ENCODE measurements around the gene ACOXL.

ACOXL gene

GRCh38 chr2:110980339-110981062 is 248.1 kb downstream of the ACOXL start:
- no peak for DNase-seq

DNA sequence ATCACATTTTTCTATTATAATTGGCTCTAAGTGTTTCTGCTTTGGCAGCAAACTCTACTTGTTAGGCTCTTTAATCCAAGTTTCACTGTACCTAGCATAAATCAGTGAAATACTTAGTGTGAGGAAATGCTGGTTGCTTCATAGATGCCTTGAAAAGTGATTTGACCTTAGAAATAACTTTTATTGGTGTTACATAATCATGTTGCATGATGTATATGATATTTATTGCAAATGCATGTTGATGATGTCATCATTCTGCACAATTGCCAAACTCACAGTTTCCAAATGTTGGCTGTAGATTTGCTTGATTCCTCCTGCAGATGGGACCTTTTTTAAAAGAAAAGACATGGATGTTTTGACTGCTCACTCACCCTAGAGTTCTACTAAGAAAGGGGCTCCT is 250.8 kb downstream of the ACOXL start:
- peak; percentile 2 for DNase-seq

GRCh38 chr2:110984694-110985490 is 252.5 kb downstream of the ACOXL start:
- DNase-seq = no peak

- no peak for DNase-seq
These were observed 258.1 kb downstream of the ACOXL start for GRCh38 chr2:110990440-110990839.

DNA sequence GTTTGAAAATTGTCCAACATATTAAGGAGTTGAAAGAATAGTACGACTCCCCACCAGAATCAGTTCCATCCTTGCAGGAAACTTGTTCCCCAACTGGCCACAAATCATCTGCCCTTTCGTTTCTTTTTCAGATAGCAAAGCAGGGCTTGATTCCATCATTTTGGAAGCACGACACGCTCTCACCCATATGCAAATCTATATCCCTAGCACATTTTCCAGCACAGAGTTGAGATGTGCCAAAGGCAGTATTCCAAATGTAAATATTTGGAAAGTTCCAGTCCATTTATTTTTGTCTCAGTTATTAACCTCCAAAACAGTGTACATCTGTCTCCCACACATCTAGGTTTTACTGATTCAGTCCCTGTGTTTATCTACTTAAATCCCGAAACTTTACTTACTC is 259.5 kb downstream of the ACOXL start:
- DNase-seq = no peak

DNA sequence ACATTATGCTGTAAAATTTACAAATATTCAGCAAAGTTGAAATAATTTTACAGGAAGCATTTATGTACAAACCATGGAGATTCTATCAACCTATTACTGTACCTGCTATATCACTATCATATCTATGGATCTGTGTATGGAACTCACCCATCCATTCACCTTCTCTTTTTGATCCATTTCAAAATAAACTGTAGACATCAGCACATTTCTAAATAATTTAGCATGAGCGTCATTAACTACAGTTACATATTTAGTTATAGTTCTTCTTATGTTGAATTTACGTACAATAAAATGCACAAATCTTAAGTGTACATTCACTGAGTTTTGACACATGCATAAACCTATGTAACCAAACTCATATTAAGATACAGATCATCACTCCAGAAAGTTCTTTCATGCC is 260.5 kb downstream of the ACOXL start:
- DNase-seq = no peak

DNA sequence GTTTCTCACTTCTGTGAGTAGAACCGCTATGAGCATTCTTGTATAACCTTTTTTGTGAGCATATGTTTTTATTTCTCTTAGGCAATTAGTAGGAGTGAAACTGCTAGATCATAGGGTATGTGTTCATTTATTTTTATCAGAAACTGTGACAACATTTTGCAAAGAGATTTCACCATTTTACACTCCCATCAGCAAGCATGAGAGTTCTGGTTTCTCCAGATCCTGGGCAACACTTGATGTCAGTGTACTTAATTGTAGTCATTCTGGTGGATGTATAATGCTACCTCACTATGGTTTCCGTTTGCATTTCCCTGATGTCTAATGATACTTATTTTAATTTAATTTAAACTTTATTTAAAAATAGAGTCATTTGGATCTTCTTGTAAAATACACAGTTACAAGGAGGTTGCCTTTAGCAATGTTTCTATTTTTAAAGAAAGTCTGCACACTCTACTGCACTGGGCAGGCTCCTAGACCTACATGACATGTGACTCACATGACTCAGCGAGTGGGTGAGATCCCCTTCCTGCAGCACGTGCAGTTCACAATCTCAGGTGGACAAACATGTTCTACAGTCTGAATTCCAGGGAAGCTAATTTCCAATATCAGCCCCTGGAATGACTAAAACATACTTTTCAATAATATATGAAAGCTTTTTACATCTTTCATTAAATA is 261.3 kb downstream of the ACOXL start:
- peak; percentile 16 for DNase-seq

DNA sequence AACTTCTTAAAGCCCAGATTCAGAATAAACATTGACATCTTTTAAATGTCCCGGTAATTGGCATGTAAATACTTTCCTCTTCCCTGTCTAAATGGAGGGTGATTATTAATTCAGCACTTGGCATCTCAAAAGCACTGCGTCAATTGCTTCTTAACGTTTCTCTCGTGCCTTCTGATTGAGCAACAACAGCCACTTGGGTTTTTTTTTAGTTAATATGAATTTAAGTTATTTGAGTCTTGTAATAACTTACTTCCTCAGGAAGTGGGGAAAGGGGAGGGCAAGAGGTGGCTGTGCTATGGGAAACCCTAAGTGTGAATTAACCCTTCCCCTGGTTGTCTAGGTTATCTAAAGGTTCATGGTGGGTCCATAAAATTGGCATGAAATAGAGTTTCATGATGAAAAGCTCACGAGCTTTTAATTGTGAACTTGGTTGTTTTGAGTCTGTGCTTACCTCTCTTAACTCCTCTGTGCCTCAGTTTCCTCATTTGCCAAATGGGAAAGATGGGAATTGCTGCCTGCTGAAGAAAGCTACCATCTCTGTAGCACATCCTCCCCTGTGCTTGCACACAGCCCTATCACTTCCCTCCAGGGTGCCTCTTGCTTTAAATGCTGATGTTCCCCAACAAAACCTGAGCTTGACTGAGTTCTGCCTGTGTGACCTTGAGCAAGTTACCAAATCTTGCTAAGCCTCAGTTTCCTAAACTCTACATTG is 262.0 kb downstream of the ACOXL start:
- peak; percentile 69 for DNase-seq

- no peak for DNase-seq
These were observed 263.5 kb downstream of the ACOXL start for GRCh38 chr2:110995911-110996310.

DNA sequence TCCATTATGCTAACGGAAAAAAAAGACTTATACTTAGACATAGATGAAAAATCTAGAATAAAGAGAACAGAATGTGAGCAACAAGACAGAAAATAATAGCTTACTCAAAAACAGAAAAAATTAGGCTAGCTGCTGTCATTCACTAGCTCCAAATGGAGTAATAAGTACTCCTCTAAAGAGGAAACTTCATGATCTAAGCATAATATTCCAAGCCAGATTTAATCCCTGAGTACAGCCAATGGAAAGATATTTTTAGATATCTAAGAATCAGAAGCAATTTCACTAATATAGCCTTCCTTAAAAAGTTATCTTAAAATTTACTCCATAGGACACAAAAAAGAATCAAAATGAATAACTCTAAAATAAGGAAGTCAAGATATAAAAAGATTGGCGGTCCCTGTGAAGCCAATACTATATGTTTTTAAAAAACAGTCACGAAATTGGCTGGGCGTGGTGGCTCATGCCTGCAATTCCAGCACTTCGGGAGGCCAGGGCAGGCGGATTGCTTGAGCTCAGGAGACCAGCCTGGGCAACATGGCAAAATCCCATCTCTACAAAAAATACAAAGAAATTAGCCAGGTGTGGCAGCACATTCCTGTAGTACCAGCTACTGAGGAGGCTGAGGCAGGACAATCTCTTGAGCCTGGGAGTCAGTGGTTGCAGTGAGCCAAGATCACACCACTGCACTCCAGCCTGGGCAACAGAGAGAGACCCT is 265.1 kb downstream of the ACOXL start:
- no peak for DNase-seq

GRCh38 chr2:110998311-110998710 is 265.9 kb downstream of the ACOXL start:
- no peak for DNase-seq

DNA sequence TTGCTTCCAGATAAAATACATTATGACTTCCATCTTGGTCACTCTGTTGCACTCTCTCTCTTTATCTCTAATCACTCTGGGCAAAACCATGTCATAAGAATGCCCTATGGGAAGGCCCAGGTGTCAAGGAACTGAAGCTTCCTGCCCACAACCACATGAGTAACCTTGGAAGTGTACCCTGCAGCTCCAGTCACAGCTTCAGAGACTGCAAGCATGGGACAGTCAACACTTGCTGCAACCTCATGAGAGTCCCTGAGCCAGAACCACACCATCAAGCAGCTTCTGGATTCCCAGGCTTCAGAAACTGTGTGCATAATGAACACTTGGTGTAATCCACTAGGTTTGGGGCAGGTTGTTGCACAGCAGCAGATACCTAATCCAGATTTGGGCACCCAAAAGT is 267.3 kb downstream of the ACOXL start:
- DNase-seq = no peak

GRCh38 chr2:111005307-111005706 is 272.9 kb downstream of the ACOXL start:
- no peak for DNase-seq

DNA sequence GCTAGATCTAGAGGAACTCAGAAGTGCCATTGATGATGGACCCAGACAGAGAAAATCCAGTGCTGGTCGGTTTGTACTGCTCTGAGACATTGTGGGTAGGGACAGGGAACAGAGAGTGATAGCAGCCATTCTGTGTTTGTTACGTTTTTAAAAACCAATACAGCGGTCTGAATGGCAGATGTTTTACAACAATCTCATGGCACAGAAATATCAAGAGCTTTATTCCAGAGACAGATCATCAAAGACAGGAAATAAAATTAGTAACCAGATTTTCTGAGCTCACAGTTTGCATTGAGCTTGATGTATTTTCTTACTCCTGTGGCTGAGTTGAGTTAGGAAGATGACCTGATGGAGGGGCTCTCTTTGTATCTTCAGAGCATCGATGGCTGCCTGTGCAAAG is 273.4 kb downstream of the ACOXL start:
- DNase-seq = no peak

DNA sequence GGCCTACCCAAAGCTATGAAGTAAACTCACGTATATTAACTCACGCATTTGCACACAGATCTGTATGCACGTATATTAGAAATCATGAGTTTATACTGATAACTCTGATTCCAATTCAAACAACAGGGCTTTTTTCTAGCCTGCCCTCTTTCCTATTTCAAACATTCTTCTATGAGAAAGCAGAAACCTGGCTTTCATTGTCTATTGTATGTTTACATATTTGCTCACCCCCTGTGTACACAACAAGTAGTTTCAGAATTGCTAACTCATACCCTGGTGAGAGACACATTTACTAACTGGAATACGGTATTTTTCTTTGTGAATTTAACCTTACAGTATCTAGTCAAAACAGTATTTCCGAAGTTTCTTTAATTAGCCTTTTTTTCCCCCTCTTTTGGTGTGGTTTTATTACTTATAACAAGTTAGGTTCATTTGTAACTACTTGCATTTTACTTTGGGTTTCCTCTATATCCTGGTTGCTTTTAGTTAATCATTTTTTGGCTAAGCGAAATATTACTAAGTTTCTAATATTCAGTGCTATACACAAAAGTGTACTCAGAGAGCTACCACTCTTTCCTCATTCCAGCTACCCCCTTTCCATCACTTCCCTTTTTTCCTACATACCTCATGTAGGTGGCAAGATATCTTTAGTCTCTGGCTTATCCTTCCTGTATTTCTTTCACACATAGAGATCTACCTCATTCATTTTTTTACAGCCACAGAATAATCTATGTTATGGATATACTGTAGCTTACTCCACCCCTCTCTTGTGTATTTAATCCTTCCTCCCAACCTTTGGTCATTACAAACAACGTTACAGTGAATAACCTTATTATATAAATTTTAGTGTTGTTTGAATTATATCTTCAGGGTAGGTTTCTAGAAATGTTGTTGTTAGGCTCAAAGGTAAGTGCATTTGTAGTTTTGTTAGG is 275.6 kb downstream of the ACOXL start:
- DNase-seq = no peak

DNA sequence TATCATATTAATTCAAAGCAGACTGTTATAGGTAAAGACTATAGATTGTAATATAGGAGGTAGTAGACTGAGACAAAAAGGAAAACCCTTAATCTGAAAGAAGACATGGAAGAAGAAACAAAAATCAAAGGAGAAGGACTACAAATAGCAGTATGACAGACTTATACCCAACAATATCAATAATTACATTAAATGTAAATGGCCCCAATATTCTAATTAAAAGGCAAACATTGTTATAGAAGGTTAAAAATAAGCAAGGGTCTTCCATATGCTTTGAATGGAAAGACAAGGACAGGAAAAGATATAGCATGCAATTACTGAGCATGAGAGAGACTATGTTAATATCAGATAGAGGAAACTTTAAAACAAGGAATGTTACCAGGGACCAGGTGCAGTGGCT is 278.8 kb downstream of the ACOXL start:
- no peak for DNase-seq

- no peak for DNase-seq
These were observed 283.1 kb downstream of the ACOXL start for GRCh38 chr2:111015283-111015995.

GRCh38 chr2:111017034-111017622 is 284.8 kb downstream of the ACOXL start:
- DNase-seq = no peak

GRCh38 chr2:111017909-111018308 is 285.5 kb downstream of the ACOXL start:
- DNase-seq = no peak

DNA sequence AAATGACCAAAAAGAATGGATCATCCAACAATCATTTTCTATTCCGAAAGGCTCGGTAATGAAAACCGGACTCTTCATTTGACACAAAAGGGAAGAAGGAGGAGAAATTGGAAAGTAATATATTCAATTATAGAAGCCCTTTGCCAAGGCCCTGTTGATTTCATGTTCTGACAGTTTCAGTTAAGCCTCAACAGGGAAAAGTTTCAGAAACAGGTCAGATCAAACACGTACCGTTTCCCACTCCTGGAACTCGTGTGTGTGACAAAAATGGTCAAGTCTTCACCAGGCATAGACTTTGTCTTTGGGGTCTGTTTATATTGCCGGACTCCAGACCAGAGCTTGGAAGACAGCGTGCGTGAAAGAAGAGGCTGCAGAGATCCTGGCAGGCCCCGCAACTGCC is 287.0 kb downstream of the ACOXL start:
- no peak for DNase-seq

Data from hematopoietic multipotent progenitor cell treated with erythropoietin and hydrocortisone succinate and interleukin-3 and kit ligand, for 6 days (in vitro differentiated cells).